ENCODE data around the gene FBXW11. TPM values are rescaled to one million over a fixed set of nuclear protein-coding genes. Genes with fewer than 3 reads are reported as not detected.
A peak's percentile ranks its signal among the peaks of the same experiment; 100 is the strongest.

FBXW11 gene
- total RNA-seq, 1 experiment from 2014 or later, result 34.9 TPM

GRCh38 chr5:171986772-171987171 lies 19.7 kb downstream of the FBXW11 start:
- ChIA-PET CTCF (no interaction called here), POLR2A (ENCODE audit: low non-redundant PET) (no interaction called here)
- no peak for DNase-seq (ENCODE audit: low spot score)
- no peaks in the 10 kb centered on the region for H3K9me3 ChIP-seq (ENCODE audit: low read depth, low read length, poor library complexity, severe bottlenecking)
- H3K27me3 ChIP-seq (replicated peaks; ENCODE audit: insufficient read depth, low read depth, low read length, poor library complexity), result no peaks in the 10 kb centered on the region
- peaks cover 17% of the 10 kb centered on the region for H3K4me1 ChIP-seq (ENCODE audit: insufficient read depth, low read length, poor library complexity, severe bottlenecking)
- TF ChIP-seq EZH2 (IDR thresholded peaks at IDR 0.05; ENCODE audit: borderline replicate concordance, low read depth, low read length, poor library complexity, severe bottlenecking) (no peak), CTCF (conservative IDR thresholded peaks at IDR 0.05; ENCODE audit: low read depth, low read length) (no peak)
- H3K4me3 ChIP-seq (ENCODE audit: low read depth, low read length, poor library complexity, severe bottlenecking), result no peak overlapping the region
- no peaks in the 10 kb centered on the region for H3K36me3 ChIP-seq (ENCODE audit: insufficient read depth, low read length, poor library complexity, severe bottlenecking)
- BruUV-seq (replicated peaks), result no TSS peak
- intact Hi-C loops (cut with micrococcal nuclease; ENCODE audit: unreplicated experiment), result no loop called here
- no peak overlapping the region for H3K27ac ChIP-seq (ENCODE audit: low read depth, low read length, poor library complexity, severe bottlenecking)

GRCh38 chr5:171984748-171985419 lies 21.6 kb downstream of the FBXW11 start:
- Histone ChIP-seq H3K4me1 (ENCODE audit: insufficient read depth, low read length, poor library complexity, severe bottlenecking) (peaks cover 17% of the 10 kb centered on the region), H3K27ac (ENCODE audit: low read depth, low read length, poor library complexity, severe bottlenecking) (no peak overlapping the region), H3K27me3 (replicated peaks; ENCODE audit: insufficient read depth, low read depth, low read length, poor library complexity) (no peaks in the 10 kb centered on the region), H3K4me3 (ENCODE audit: low read depth, low read length, poor library complexity, severe bottlenecking) (no peak overlapping the region), H3K9me3 (ENCODE audit: low read depth, low read length, poor library complexity, severe bottlenecking) (peaks cover 8% of the 10 kb centered on the region), H3K36me3 (ENCODE audit: insufficient read depth, low read length, poor library complexity, severe bottlenecking) (no peaks in the 10 kb centered on the region)
- BruUV-seq (replicated peaks), result no TSS peak
- no peak for TF ChIP-seq EZH2 (IDR thresholded peaks at IDR 0.05; ENCODE audit: borderline replicate concordance, low read depth, low read length, poor library complexity, severe bottlenecking)
- no peak for TF ChIP-seq CTCF (conservative IDR thresholded peaks at IDR 0.05; ENCODE audit: low read depth, low read length)
- intact Hi-C loops (cut with micrococcal nuclease; ENCODE audit: unreplicated experiment), result no loop called here
- ChIA-PET POLR2A (ENCODE audit: low non-redundant PET) (no interaction called here), CTCF (no interaction called here)
- peak; percentile 37 for DNase-seq (ENCODE audit: low spot score)

GRCh38 chr5:171981847-171982246 lies 24.6 kb downstream of the FBXW11 start:
- Histone ChIP-seq H3K27me3 (replicated peaks; ENCODE audit: insufficient read depth, low read depth, low read length, poor library complexity) (no peaks in the 10 kb centered on the region), H3K36me3 (ENCODE audit: insufficient read depth, low read length, poor library complexity, severe bottlenecking) (no peaks in the 10 kb centered on the region), H3K4me3 (ENCODE audit: low read depth, low read length, poor library complexity, severe bottlenecking) (no peak overlapping the region), H3K4me1 (ENCODE audit: insufficient read depth, low read length, poor library complexity, severe bottlenecking) (peaks cover 17% of the 10 kb centered on the region), H3K27ac (ENCODE audit: low read depth, low read length, poor library complexity, severe bottlenecking) (no peak overlapping the region), H3K9me3 (ENCODE audit: low read depth, low read length, poor library complexity, severe bottlenecking) (peaks cover 13% of the 10 kb centered on the region)
- intact Hi-C loops (cut with micrococcal nuclease; ENCODE audit: unreplicated experiment), result no loop called here
- DNase-seq (ENCODE audit: low spot score), result no peak
- BruUV-seq (replicated peaks), result no TSS peak
- ChIA-PET CTCF (no interaction called here), POLR2A (ENCODE audit: low non-redundant PET) (no interaction called here)
- no peak for TF ChIP-seq EZH2 (IDR thresholded peaks at IDR 0.05; ENCODE audit: borderline replicate concordance, low read depth, low read length, poor library complexity, severe bottlenecking)
- no peak for TF ChIP-seq CTCF (conservative IDR thresholded peaks at IDR 0.05; ENCODE audit: low read depth, low read length)
